ENCODE results near the gene SENP3.

SENP3 gene

GRCh38 chr17:7556627-7557026 is 5.1 kb upstream of the SENP3 start:
- Histone ChIP-seq H3K36me3 (ENCODE audit: insufficient read depth, low read length) (no peaks in the 10 kb centered on the region), H3K4me1 (ENCODE audit: control insufficient read depth, insufficient read depth, low read length, unreplicated experiment) (peaks cover 28% of the 10 kb centered on the region), H2AFZ (ENCODE audit: low read length, unreplicated experiment) (no peak overlapping the region), H3K27ac (ENCODE audit: low read depth, low read length) (no peak overlapping the region), H3K27me3 (ENCODE audit: insufficient read depth, low read length) (no peaks in the 10 kb centered on the region), H3K4me3 (ENCODE audit: low read depth, low read length) (no peak overlapping the region), H3K79me2 (ENCODE audit: control insufficient read depth, insufficient read depth, low read length, unreplicated experiment) (peaks cover 9% of the 10 kb centered on the region)

GRCh38 chr17:7557147-7557764 is 4.5 kb upstream of the SENP3 start:
- H3K36me3 ChIP-seq (ENCODE audit: insufficient read depth, low read length), result no peaks in the 10 kb centered on the region
- peaks cover 14% of the 10 kb centered on the region for H3K79me2 ChIP-seq (ENCODE audit: control insufficient read depth, insufficient read depth, low read length, unreplicated experiment)
- no peaks in the 10 kb centered on the region for H3K27me3 ChIP-seq (ENCODE audit: insufficient read depth, low read length)
- H3K4me1 ChIP-seq (ENCODE audit: control insufficient read depth, insufficient read depth, low read length, unreplicated experiment), result peaks cover 28% of the 10 kb centered on the region
- H3K27ac ChIP-seq (ENCODE audit: low read depth, low read length), result no peak overlapping the region
- H3K4me3 ChIP-seq (ENCODE audit: low read depth, low read length), result no peak overlapping the region
- no peak overlapping the region for H2AFZ ChIP-seq (ENCODE audit: low read length, unreplicated experiment)

- Histone ChIP-seq H3K4me1 (ENCODE audit: control insufficient read depth, insufficient read depth, low read length, unreplicated experiment) (peaks cover 33% of the 10 kb centered on the region), H3K27me3 (ENCODE audit: insufficient read depth, low read length) (no peaks in the 10 kb centered on the region), H3K79me2 (ENCODE audit: control insufficient read depth, insufficient read depth, low read length, unreplicated experiment) (peaks cover 21% of the 10 kb centered on the region), H3K27ac (ENCODE audit: low read depth, low read length) (peak overlapping the region; percentile 20), H3K4me3 (ENCODE audit: low read depth, low read length) (peak overlapping the region; percentile 61), H3K36me3 (ENCODE audit: insufficient read depth, low read length) (no peaks in the 10 kb centered on the region), H2AFZ (ENCODE audit: low read length, unreplicated experiment) (peak overlapping the region; percentile 72)
Observed at GRCh38 chr17:7557775-7558543, 3.8 kb upstream of the SENP3 start.

- H3K4me3 ChIP-seq (ENCODE audit: low read depth, low read length), result peak within 1 kb of the TSS; percentile 61
- peak within 1 kb of the TSS; percentile 20 for H3K27ac ChIP-seq (ENCODE audit: low read depth, low read length)
- peak within 1 kb of the TSS; percentile 72 for H2AFZ ChIP-seq (ENCODE audit: low read length, unreplicated experiment)
- no peaks in the 10 kb centered on the region for H3K27me3 ChIP-seq (ENCODE audit: insufficient read depth, low read length)
- peaks cover 38% of the 10 kb centered on the region for H3K4me1 ChIP-seq (ENCODE audit: control insufficient read depth, insufficient read depth, low read length, unreplicated experiment)
- H3K36me3 ChIP-seq (ENCODE audit: insufficient read depth, low read length), result no peaks in the 10 kb centered on the region
- peaks cover 29% of the 10 kb centered on the region for H3K79me2 ChIP-seq (ENCODE audit: control insufficient read depth, insufficient read depth, low read length, unreplicated experiment)
Observed at GRCh38 chr17:7558544-7559319, 3.0 kb upstream of the SENP3 start, which contains the start of gene TNFSF13. TNFSF13 (plus strand) TSS chr17:7558750; CDS start chr17:7559040, 290 bp downstream.

GRCh38 chr17:7559320-7560171 is 2.2 kb upstream of the SENP3 start:
- Histone ChIP-seq H3K27ac (ENCODE audit: low read depth, low read length) (no peak overlapping the region), H3K4me3 (ENCODE audit: low read depth, low read length) (peak overlapping the region; percentile 61; the same call in 1 of the 2 replicates), H2AFZ (ENCODE audit: low read length, unreplicated experiment) (no peak overlapping the region), H3K4me1 (ENCODE audit: control insufficient read depth, insufficient read depth, low read length, unreplicated experiment) (peaks cover 45% of the 10 kb centered on the region), H3K36me3 (ENCODE audit: insufficient read depth, low read length) (peaks cover 7% of the 10 kb centered on the region; the same call in 1 of the 2 replicates), H3K79me2 (ENCODE audit: control insufficient read depth, insufficient read depth, low read length, unreplicated experiment) (peaks cover 37% of the 10 kb centered on the region), H3K27me3 (ENCODE audit: insufficient read depth, low read length) (no peaks in the 10 kb centered on the region)

- H2AFZ ChIP-seq (ENCODE audit: low read length, unreplicated experiment), result no peak overlapping the region
- H3K27ac ChIP-seq (ENCODE audit: low read depth, low read length), result no peak overlapping the region
- no peaks in the 10 kb centered on the region for H3K27me3 ChIP-seq (ENCODE audit: insufficient read depth, low read length)
- peaks cover 46% of the 10 kb centered on the region for H3K79me2 ChIP-seq (ENCODE audit: control insufficient read depth, insufficient read depth, low read length, unreplicated experiment)
- H3K4me3 ChIP-seq (ENCODE audit: low read depth, low read length), result peak overlapping the region; percentile 96
- peaks cover 45% of the 10 kb centered on the region for H3K4me1 ChIP-seq (ENCODE audit: control insufficient read depth, insufficient read depth, low read length, unreplicated experiment)
- H3K36me3 ChIP-seq (ENCODE audit: insufficient read depth, low read length), result peaks cover 12% of the 10 kb centered on the region; the same call in 1 of the 2 replicates
Observed at GRCh38 chr17:7560172-7561027, 1.3 kb upstream of the SENP3 start.

- H2AFZ ChIP-seq (ENCODE audit: low read length, unreplicated experiment), result peak overlapping the region; percentile 90
- H3K4me1 ChIP-seq (ENCODE audit: control insufficient read depth, insufficient read depth, low read length, unreplicated experiment), result peaks cover 45% of the 10 kb centered on the region
- peaks cover 49% of the 10 kb centered on the region for H3K79me2 ChIP-seq (ENCODE audit: control insufficient read depth, insufficient read depth, low read length, unreplicated experiment)
- peaks cover 16% of the 10 kb centered on the region; the same call in 1 of the 2 replicates for H3K36me3 ChIP-seq (ENCODE audit: insufficient read depth, low read length)
- no peaks in the 10 kb centered on the region for H3K27me3 ChIP-seq (ENCODE audit: insufficient read depth, low read length)
- H3K27ac ChIP-seq (ENCODE audit: low read depth, low read length), result peak overlapping the region; percentile 78
- H3K4me3 ChIP-seq (ENCODE audit: low read depth, low read length), result peak overlapping the region; percentile 96
Observed at GRCh38 chr17:7561028-7561575, 617 bp upstream of the SENP3 start.

GRCh38 chr17:7562208-7562605 is 488 bp downstream of the SENP3 start:
- Histone ChIP-seq H3K79me2 (ENCODE audit: control insufficient read depth, insufficient read depth, low read length, unreplicated experiment) (peaks cover 54% of the 10 kb centered on the region), H2AFZ (ENCODE audit: low read length, unreplicated experiment) (peak overlapping the region; percentile 85), H3K4me3 (ENCODE audit: low read depth, low read length) (peak overlapping the region; percentile 96), H3K27ac (ENCODE audit: low read depth, low read length) (peak overlapping the region; percentile 69), H3K27me3 (ENCODE audit: insufficient read depth, low read length) (no peaks in the 10 kb centered on the region), H3K36me3 (ENCODE audit: insufficient read depth, low read length) (peaks cover 22% of the 10 kb centered on the region; the same call in 1 of the 2 replicates), H3K4me1 (ENCODE audit: control insufficient read depth, insufficient read depth, low read length, unreplicated experiment) (peaks cover 47% of the 10 kb centered on the region)

GRCh38 chr17:7563115-7563869 is 1.6 kb downstream of the SENP3 start:
- Histone ChIP-seq H3K4me1 (ENCODE audit: control insufficient read depth, insufficient read depth, low read length, unreplicated experiment) (peaks cover 41% of the 10 kb centered on the region), H3K36me3 (ENCODE audit: insufficient read depth, low read length) (peaks cover 22% of the 10 kb centered on the region; the same call in 1 of the 2 replicates), H3K27ac (ENCODE audit: low read depth, low read length) (no peak overlapping the region), H3K79me2 (ENCODE audit: control insufficient read depth, insufficient read depth, low read length, unreplicated experiment) (peaks cover 54% of the 10 kb centered on the region), H3K4me3 (ENCODE audit: low read depth, low read length) (peak overlapping the region; percentile 96), H2AFZ (ENCODE audit: low read length, unreplicated experiment) (no peak overlapping the region), H3K27me3 (ENCODE audit: insufficient read depth, low read length) (no peaks in the 10 kb centered on the region)
